Activated CD4-positive, alpha-beta T cell treated with anti-CD3 and anti-CD28 coated beads, Interleukin-2, amount 10 ng/mL, durations not matched to agents 24 days and 14 days (primary cell): ENCODE data around the gene USF2. TPM values are rescaled to one million over a fixed set of nuclear protein-coding genes. Genes with fewer than 3 reads are reported as not detected.

Experiments used
- DNase-seq: peaks from one replicate; pipeline ENCODE4 v3.0.0; 2022
- H3K27ac Mint-ChIP-seq: one replicate; pipeline ENCODE4 v1.8.0; 2022; ENCODE audit warnings: mild to moderate bottlenecking, mixed read lengths
- H3K27me3 Mint-ChIP-seq: one replicate; pipeline ENCODE4 v1.8.0; 2022; ENCODE audit warnings: mixed read lengths
- H3K36me3 Mint-ChIP-seq: one replicate; pipeline ENCODE4 v1.8.0; 2022; ENCODE audit warnings: low read depth, mild to moderate bottlenecking, mixed read lengths
- H3K4me1 Mint-ChIP-seq: one replicate; pipeline ENCODE4 v1.8.0; 2021; ENCODE audit warnings: mixed read lengths
- H3K4me3 Mint-ChIP-seq: one replicate; pipeline ENCODE4 v1.8.0; 2022; ENCODE audit warnings: mild to moderate bottlenecking, moderate library complexity, mixed read lengths
- H3K9me3 Mint-ChIP-seq: one replicate; pipeline ENCODE4 v1.8.0; 2021; ENCODE audit warnings: mixed read lengths
- intact Hi-C: fragments of 100-400 bp; cut with micrococcal nuclease; formaldehyde crosslinking; loops from one replicate; pipeline ENCODE4 v1.15.1; 2023
- total RNA-seq: library from RNA; stranded (reverse); gene quantifications from 2 replicates; pipeline ENCODE4 v1.2.3, GENCODE V29; 2022

USF2 gene
- total RNA-seq, 1 donor from 2014 or later = 147 TPM

- no peak for DNase-seq
- Mint-ChIP-seq H3K4me1 (peaks cover 7% of the 10 kb centered on the region), H3K27me3 (peaks cover 4% of the 10 kb centered on the region), H3K9me3 (no peaks in the 10 kb centered on the region), H3K27ac (no peak within 1 kb of the TSS), H3K36me3 (no peaks in the 10 kb centered on the region), H3K4me3 (no peak within 1 kb of the TSS)
- intact Hi-C loops = no loop called here
Observed at GRCh38 chr19:35291916-35292315, 23.2 kb downstream of the USF2 start, which contains the start of gene MAG. TSS of gene MAG (plus strand) at chr19:35292161. CDS start at chr19:35295409, 3,248 bp downstream.

GRCh38 chr19:35292421-35293362 is 23.9 kb downstream of the USF2 start:
- H3K36me3 Mint-ChIP-seq = no peaks in the 10 kb centered on the region
- no peaks in the 10 kb centered on the region for H3K9me3 Mint-ChIP-seq
- intact Hi-C loops = no loop called here
- peaks cover 7% of the 10 kb centered on the region for H3K4me1 Mint-ChIP-seq
- peaks cover 4% of the 10 kb centered on the region for H3K27me3 Mint-ChIP-seq
- H3K27ac Mint-ChIP-seq = no peak overlapping the region
- no peak for DNase-seq
- no peak overlapping the region for H3K4me3 Mint-ChIP-seq

- no peak overlapping the region for H3K27ac Mint-ChIP-seq
- H3K27me3 Mint-ChIP-seq = peaks cover 4% of the 10 kb centered on the region
- no peak for DNase-seq
- no peaks in the 10 kb centered on the region for H3K36me3 Mint-ChIP-seq
- H3K9me3 Mint-ChIP-seq = no peaks in the 10 kb centered on the region
- no peak overlapping the region for H3K4me3 Mint-ChIP-seq
- intact Hi-C loops = no loop called here
- H3K4me1 Mint-ChIP-seq = peaks cover 7% of the 10 kb centered on the region
Observed at GRCh38 chr19:35293363-35293739, 24.6 kb downstream of the USF2 start.

- Mint-ChIP-seq H3K4me1 (peaks cover 7% of the 10 kb centered on the region), H3K4me3 (no peak overlapping the region), H3K27ac (no peak overlapping the region), H3K27me3 (peaks cover 4% of the 10 kb centered on the region), H3K36me3 (no peaks in the 10 kb centered on the region), H3K9me3 (no peaks in the 10 kb centered on the region)
- intact Hi-C loops = no loop called here
- no peak for DNase-seq
Observed at GRCh38 chr19:35293808-35294207, 25.0 kb downstream of the USF2 start.

- Mint-ChIP-seq H3K4me1 (peaks cover 7% of the 10 kb centered on the region), H3K9me3 (no peaks in the 10 kb centered on the region)
Observed at GRCh38 chr19:35294328-35294727, 25.6 kb downstream of the USF2 start.

GRCh38 chr19:35294859-35295791 is 26.4 kb downstream of the USF2 start:
- no peak overlapping the region for H3K27ac Mint-ChIP-seq
- no peak for DNase-seq
- no peaks in the 10 kb centered on the region for H3K36me3 Mint-ChIP-seq
- peaks cover 7% of the 10 kb centered on the region for H3K4me1 Mint-ChIP-seq
- intact Hi-C loops = no loop called here
- H3K4me3 Mint-ChIP-seq = no peak overlapping the region
- peaks cover 4% of the 10 kb centered on the region for H3K27me3 Mint-ChIP-seq
- H3K9me3 Mint-ChIP-seq = no peaks in the 10 kb centered on the region

More at GRCh38 chr19:35294328-35294727, 25.6 kb downstream of the USF2 start:
- no peak overlapping the region for H3K4me3 Mint-ChIP-seq
- peaks cover 4% of the 10 kb centered on the region for H3K27me3 Mint-ChIP-seq
- no peak for DNase-seq
- intact Hi-C loops = no loop called here
- H3K27ac Mint-ChIP-seq = no peak overlapping the region
- H3K36me3 Mint-ChIP-seq = no peaks in the 10 kb centered on the region

- Mint-ChIP-seq H3K27ac (no peak overlapping the region), H3K27me3 (peaks cover 4% of the 10 kb centered on the region), H3K4me1 (peaks cover 7% of the 10 kb centered on the region), H3K36me3 (no peaks in the 10 kb centered on the region), H3K4me3 (no peak overlapping the region), H3K9me3 (no peaks in the 10 kb centered on the region)
- peak; percentile 80 for DNase-seq
- intact Hi-C loops = no loop called here
Observed at GRCh38 chr19:35295792-35296462, 27.2 kb downstream of the USF2 start.

GRCh38 chr19:35296644-35297514 is 28.1 kb downstream of the USF2 start:
- Mint-ChIP-seq H3K27me3 (peaks cover 2% of the 10 kb centered on the region), H3K36me3 (no peaks in the 10 kb centered on the region), H3K9me3 (no peaks in the 10 kb centered on the region), H3K4me1 (peaks cover 7% of the 10 kb centered on the region), H3K4me3 (no peak overlapping the region), H3K27ac (no peak overlapping the region)
- intact Hi-C loops = no loop called here
- no peak for DNase-seq

- no peaks in the 10 kb centered on the region for H3K9me3 Mint-ChIP-seq
- intact Hi-C loops = no loop called here
- no peak overlapping the region for H3K27ac Mint-ChIP-seq
- no peak overlapping the region for H3K4me3 Mint-ChIP-seq
- H3K36me3 Mint-ChIP-seq = no peaks in the 10 kb centered on the region
- H3K4me1 Mint-ChIP-seq = peaks cover 7% of the 10 kb centered on the region
- DNase-seq = no peak
- peaks cover 2% of the 10 kb centered on the region for H3K27me3 Mint-ChIP-seq
Observed at GRCh38 chr19:35297515-35297848, 28.7 kb downstream of the USF2 start.

- Mint-ChIP-seq H3K27ac (no peak overlapping the region), H3K9me3 (no peaks in the 10 kb centered on the region)
- no peak for DNase-seq
Observed at GRCh38 chr19:35297922-35298321, 29.2 kb downstream of the USF2 start.

GRCh38 chr19:35298561-35298972 is 29.8 kb downstream of the USF2 start:
- intact Hi-C loops = no loop called here
- Mint-ChIP-seq H3K27me3 (peaks cover 2% of the 10 kb centered on the region), H3K9me3 (no peaks in the 10 kb centered on the region), H3K27ac (no peak overlapping the region), H3K36me3 (no peaks in the 10 kb centered on the region), H3K4me3 (no peak overlapping the region), H3K4me1 (peaks cover 7% of the 10 kb centered on the region)
- no peak for DNase-seq

More at GRCh38 chr19:35297922-35298321, 29.2 kb downstream of the USF2 start:
- peaks cover 2% of the 10 kb centered on the region for H3K27me3 Mint-ChIP-seq
- intact Hi-C loops = no loop called here
- H3K4me1 Mint-ChIP-seq = peaks cover 7% of the 10 kb centered on the region
- H3K4me3 Mint-ChIP-seq = no peak overlapping the region
- H3K36me3 Mint-ChIP-seq = no peaks in the 10 kb centered on the region

GRCh38 chr19:35299523-35300338 is 31.0 kb downstream of the USF2 start:
- Mint-ChIP-seq H3K36me3 (no peaks in the 10 kb centered on the region), H3K4me3 (no peak overlapping the region), H3K9me3 (no peaks in the 10 kb centered on the region), H3K27ac (no peak overlapping the region), H3K27me3 (no peaks in the 10 kb centered on the region), H3K4me1 (peaks cover 7% of the 10 kb centered on the region)
- no peak for DNase-seq
- intact Hi-C loops = no loop called here
